GM12891 (cell line): ENCODE data around the gene STAT5A.

Experiments used
- POLR2A ChIP-seq: IDR thresholded peaks from 2 replicates; pipeline ENCODE4 v1.6.1; 2011; ENCODE audit warnings: low read depth, low read length, control low read depth
- POLR2AphosphoS5 ChIP-seq: IDR thresholded peaks from 2 replicates; pipeline ENCODE4 v1.6.1; 2011; ENCODE audit warnings: low read depth, low read length, control low read depth
- POU2F2 ChIP-seq: IDR thresholded peaks from 2 replicates; pipeline ENCODE4 v1.6.1; 2011; ENCODE audit warnings: low read depth, mild to moderate bottlenecking, control low read depth, low read length, moderate library complexity
- SPI1 ChIP-seq: IDR thresholded peaks from 2 replicates; pipeline ENCODE4 v1.6.1; 2011; ENCODE audit warnings: low read depth, low read length, control low read depth
- TAF1 ChIP-seq: IDR thresholded peaks from 2 replicates; pipeline ENCODE4 v1.6.1; 2011; ENCODE audit warnings: low read depth, low read length, control low read depth

DNA sequence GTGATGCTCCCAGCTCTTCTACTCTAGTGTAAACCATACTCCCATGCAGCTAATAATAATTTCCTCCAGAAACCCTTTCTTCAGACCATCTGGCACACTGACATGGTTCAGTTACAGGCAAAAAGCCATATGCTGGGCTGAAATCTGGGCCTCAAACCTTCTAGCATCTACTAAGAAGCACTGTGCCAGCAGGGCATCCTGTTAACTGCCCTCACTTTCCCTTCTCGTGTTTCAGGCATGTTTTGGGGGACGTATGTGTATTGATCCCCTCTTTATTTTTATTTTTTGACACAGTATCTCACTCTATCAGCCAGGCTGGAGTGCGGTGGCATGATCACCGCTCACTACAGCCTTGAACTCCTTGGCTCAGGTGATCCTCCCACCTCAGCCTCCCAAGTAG is 33.3 kb downstream of the STAT5A start:
- TF ChIP-seq POLR2AphosphoS5: no peak
- no peak for TF ChIP-seq SPI1
- no peak for TF ChIP-seq POU2F2
- TF ChIP-seq POLR2A: no peak
- TF ChIP-seq TAF1: no peak
